ELR (cell line): ENCODE data around the gene NOD1.

Experiments used
- DNase-seq: peaks from one replicate; pipeline ENCODE4 v3.0.0-alpha.2; 2015; ENCODE audit warnings: low read depth

The NOD1 gene

GRCh38 chr7:30469303-30469702 is 9.3 kb downstream of the NOD1 start:
- DNase-seq, result peak; percentile 97

GRCh38 chr7:30468791-30469190 is 9.8 kb downstream of the NOD1 start:
- DNase-seq, result no peak

- DNase-seq, result no peak
Observed at GRCh38 chr7:30468041-30468440, 10.5 kb downstream of the NOD1 start.

GRCh38 chr7:30467271-30467670 is 11.3 kb downstream of the NOD1 start:
- no peak for DNase-seq

- no peak for DNase-seq
Observed at GRCh38 chr7:30466266-30466665, 12.3 kb downstream of the NOD1 start.

GRCh38 chr7:30465811-30466180 is 12.8 kb downstream of the NOD1 start:
- no peak for DNase-seq

GRCh38 chr7:30465046-30465810 is 13.4 kb downstream of the NOD1 start:
- DNase-seq, result no peak

GRCh38 chr7:30464231-30464671 is 14.3 kb downstream of the NOD1 start:
- DNase-seq, result no peak

GRCh38 chr7:30463405-30464145 is 15.0 kb downstream of the NOD1 start:
- DNase-seq, result no peak

- DNase-seq, result no peak
Observed at GRCh38 chr7:30462179-30462578, 16.4 kb downstream of the NOD1 start.

- no peak for DNase-seq
Observed at GRCh38 chr7:30460246-30460633, 18.3 kb downstream of the NOD1 start.

- DNase-seq, result peak; percentile 92
Observed at GRCh38 chr7:30459591-30460245, 18.9 kb downstream of the NOD1 start.

GRCh38 chr7:30458311-30458710 is 20.3 kb downstream of the NOD1 start:
- no peak for DNase-seq

GRCh38 chr7:30453921-30454320 is 24.7 kb downstream of the NOD1 start:
- no peak for DNase-seq

GRCh38 chr7:30453016-30453415 is 25.6 kb downstream of the NOD1 start:
- DNase-seq, result no peak

GRCh38 chr7:30452280-30452930 is 26.2 kb downstream of the NOD1 start:
- DNase-seq, result no peak

GRCh38 chr7:30451539-30452279 is 26.9 kb downstream of the NOD1 start:
- no peak for DNase-seq

GRCh38 chr7:30450983-30451497 is 27.5 kb downstream of the NOD1 start:
- DNase-seq, result no peak

GRCh38 chr7:30450240-30450982 is 28.2 kb downstream of the NOD1 start:
- DNase-seq, result no peak

- DNase-seq, result no peak
Observed at GRCh38 chr7:30448461-30449189, 30.0 kb downstream of the NOD1 start.
